Epithelial cell of prostate (primary cell): ENCODE data around the gene DMRTB1.
"Not testable (repeated sequence)": the region's sequence is repeated elsewhere in the genome, so short reads cannot be mapped to it uniquely, and the experiment has no call there.

ENCODE experiments used
- DNase-seq: peaks from one replicate; pipeline ENCODE4 v3.0.0-alpha.2; 2011; ENCODE audit warnings: low read depth, low spot score
- H3K27ac ChIP-seq: fragments of 450-650 bp; 2 replicates; pipeline ENCODE4 v1.5.1; 2017; ENCODE audit warnings: mild to moderate bottlenecking

DMRTB1 gene

DNA sequence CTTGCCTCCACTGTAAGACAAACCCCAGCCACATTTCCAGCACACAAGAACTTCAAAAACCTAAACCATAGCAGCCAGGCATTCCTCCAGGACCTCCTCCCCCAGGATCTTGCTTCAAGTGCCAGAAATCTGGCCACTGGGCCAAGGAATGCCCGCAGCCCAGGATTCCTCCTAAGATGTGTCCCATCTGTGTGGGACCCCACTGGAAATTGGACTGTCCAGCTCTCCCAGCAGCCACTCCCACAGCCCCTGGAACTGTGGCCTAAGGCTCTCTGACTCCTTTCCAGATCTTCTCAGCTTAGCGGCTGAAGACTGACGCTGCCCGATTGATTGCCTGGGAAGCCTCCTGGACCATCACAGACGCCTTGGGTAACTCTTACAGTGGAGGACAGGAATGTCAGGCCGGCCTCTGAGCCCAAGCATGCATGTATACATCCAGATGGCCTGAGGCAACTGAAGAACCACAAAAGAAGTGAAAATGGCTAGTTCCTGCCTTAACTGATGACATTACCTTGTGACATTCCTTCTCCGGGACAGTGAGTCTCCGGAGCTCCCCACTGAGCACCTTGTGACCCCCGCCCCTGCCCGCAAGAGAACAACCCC, 24.7 kb upstream of the DMRTB1 start:
- not testable (repeated sequence) for DNase-seq, H3K27ac ChIP-seq

DNA sequence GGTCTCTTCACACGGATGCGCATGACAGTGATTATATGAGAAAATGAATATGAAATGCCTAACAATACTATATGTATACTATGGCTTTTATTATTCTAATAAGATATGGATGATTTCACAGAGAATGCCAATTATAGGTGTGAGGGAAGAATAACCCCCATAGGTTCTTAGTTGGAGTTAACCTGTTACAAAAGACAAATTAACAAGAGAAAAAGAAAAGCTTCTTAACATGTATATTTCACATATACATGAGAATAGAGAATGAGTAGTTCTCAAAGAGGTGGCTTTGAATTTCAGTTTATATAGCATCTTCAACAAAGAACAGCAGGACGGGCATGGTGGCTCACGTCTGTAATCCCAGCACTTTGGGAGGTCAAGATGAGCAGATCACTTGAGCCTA, 24.0 kb upstream of the DMRTB1 start:
- no peak overlapping the region for H3K27ac ChIP-seq
- no peak for DNase-seq

DNA sequence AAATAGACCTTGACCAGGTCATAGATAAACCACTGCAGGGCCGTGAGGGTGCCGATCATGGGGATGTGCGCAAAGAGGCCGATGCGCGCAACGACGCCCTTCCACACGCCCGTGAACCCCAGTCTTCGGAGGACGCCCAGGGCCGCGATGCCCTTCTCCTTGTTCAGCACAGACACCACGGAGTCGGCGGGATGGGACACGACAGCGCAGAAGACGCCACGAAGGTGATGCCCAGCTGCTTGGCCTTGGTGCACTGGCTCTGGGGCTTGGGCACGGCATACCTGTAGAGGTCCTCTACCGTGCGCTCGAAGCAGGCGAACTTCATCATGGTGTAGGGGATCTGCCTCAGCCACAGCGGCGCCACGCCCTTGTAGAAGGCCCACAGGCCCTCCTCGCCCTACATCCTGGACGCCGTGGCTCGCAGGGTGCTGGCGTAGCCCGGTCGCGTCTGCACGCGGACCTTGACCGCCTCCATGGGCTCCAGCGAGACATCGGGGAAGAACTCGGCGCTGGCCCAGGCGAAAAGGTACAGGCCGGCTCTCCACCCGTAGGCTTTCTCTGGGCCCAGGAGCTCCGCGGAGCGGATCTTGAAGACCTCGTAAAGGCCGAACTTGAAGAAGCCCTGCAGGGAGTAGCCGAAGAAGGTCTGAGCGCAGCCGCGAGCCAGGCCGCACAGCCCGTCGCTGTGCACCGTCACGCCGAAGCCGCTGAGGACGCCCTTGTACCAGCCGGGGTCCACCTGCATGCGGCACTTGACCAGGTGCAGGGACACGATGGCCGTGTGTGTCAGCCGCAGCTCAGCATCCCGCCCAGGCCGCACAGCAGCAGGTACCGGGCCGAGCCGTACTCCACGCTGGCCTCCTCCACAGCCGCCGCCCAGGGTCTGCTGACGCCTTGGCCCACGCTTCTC, 20.5 kb upstream of the DMRTB1 start:
- DNase-seq: no peak
- no peak overlapping the region for H3K27ac ChIP-seq

DNA sequence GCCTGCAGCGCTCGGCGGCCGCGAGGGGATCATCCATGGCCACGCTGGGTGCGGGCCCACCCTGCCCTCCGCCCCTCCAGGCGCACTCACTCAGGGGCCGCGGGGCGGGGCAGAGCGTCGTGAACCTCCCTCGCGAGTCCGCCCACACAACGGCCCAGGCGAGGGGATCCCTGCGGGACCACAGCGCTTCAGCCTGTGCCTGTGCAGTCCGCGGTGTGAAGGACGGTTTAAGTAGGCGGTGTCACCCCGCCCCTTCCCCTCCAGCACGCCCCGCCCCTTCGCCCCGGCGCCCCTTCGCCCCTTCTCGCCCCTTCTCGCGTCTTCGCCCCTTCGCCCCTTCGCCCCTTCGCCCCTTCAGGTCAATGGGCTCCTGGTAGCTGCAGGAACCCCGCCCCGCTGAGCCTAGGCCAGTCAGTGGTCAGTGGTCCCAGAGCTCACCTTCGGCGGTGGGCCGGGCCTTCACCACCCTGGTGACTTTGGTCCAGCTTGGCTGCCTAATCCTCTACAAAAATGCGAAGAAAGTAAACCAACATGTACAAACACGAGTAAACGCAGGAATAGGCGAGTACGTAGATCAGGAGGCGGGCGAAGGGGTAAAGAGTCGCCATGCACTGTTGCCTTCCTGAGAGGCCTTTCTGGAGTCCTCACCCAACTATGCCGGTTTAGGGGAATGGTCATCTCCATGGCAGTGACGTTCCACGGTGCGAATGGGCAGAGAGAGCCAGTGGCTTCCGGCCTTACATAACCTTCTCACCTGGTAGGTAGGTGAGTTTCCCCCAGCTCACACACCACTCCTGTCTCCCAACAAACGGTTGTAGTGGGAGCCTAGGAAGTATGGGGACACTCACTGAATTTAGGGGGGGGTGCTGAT, 19.6 kb upstream of the DMRTB1 start:
- DNase-seq: no peak
- H3K27ac ChIP-seq: no peak overlapping the region

DNA sequence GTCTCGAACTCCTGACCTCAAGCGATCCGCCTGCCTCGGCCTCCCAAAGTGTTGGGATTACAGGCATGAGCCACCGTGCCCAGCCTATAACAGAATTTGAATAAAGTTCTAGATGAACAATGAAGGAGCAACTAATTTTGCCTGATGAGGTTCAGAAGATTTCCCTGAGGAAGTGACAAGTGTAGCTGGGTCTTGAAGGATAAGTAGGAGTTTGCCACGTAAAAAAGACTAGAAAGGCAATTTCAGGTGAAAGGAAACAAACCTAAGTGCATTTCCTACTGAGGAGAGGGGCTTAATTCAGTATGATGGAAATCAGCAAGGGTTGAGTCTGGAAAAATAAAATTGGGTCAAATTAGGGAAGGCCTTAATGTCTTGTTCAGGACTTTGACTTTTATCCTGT, 18.6 kb upstream of the DMRTB1 start:
- no peak overlapping the region for H3K27ac ChIP-seq
- no peak for DNase-seq

DNA sequence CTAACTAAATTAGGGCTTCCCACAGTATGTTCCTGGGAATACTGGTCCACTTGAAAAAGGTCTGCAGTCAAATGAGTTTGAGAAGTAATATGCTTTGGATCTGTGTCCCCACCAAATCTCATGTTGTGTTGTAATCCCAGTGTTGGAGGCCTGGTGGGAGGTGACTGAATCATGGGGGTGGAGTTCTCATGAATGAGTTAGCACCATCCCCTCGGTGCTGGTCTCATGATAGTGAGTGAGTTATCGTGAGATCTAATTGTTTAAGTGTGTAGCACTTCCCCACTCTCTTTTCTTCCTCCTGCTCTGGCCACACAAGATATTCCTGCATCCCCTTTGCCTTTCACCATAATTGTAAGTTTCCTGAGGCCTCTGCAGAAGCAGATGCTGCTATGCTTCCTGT, 16.9 kb upstream of the DMRTB1 start:
- no peak overlapping the region for H3K27ac ChIP-seq
- DNase-seq: no peak

DNA sequence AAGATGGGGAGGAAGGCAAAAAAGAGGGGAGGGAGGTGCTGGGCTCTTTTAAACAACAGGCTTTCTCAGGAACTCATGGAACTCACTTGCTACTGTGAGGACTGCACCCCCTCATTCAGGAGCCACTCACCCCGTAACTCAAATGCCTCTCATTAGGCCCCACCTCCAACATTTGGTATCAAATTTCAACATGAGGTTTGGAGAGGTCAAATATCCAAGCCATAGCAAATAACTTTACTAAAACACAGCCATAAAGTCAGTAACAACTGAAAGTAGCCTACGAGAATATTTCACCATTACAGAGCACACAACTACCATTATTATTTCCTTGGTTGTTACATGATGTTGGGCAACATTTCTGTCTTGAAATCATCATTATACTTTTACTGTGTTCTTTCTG, 13.1 kb upstream of the DMRTB1 start:
- DNase-seq: no peak
- no peak overlapping the region for H3K27ac ChIP-seq

DNA sequence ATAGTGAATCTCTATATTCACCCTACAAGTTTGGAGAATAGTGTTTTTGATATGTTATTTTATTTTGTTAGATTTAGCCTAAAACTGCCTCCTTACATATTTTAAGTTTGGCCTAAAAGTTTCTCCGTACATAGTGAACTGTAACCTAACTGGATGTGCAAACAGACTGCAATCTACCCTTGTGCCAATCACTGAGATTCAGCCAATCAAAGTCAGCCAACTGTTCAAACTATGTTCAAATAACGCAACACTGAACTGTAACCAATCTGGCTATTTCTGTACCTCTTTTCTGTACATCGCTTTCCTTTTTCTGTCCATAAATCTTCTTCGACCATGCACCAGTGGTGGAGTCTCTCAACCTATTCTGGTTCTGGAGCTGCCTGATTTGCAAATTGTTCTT, 11.8 kb upstream of the DMRTB1 start:
- no peak overlapping the region for H3K27ac ChIP-seq
- DNase-seq: no peak

DNA sequence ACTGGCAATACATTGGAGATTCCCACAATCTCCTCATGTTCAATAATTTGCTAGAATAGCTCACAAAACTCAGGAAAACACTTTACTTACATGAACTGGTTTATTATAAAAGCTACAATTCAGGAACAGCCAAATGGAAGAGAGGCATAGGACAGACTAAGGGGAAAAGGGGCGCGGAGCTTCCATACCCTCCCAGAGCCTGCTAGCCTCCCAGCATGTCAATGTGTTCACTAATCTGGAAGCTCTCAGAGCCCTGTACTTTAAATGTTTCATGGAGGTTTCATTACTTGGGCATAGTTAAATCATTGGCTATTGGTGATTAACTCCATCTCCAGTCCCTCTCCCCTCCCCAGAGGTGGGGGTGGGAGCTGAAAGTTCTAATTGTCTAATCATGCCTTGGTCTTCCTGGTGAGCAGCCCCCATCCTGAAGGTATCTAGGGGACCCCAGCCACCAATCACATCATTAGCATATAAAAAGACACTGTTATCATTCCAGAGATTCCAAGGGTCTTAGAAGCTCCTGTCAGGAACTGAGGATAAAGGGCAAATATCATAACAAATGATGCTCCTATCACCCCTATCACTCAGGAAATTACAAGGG, 10.9 kb upstream of the DMRTB1 start:
- H3K27ac ChIP-seq: no peak overlapping the region
- DNase-seq: no peak

DNA sequence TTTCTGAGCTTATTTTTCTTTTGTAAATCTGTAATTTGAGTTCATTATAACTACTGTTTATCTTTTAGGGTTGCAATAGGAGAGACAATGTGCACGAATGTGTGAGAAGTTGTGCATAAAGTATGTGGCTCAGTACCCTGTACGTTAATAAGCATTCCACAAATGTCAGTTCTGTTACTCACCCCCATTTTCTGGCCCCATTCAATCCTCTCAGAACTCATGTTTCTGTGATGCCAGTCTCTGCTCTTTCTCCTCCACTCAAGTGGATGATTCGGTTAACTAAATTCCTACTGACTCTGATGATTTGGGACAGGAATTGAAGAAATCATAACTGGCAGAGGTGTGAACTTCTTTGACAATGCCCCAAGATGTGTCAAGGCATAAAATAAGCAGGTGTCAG, 10.2 kb upstream of the DMRTB1 start:
- H3K27ac ChIP-seq: no peak overlapping the region
- no peak for DNase-seq

DNA sequence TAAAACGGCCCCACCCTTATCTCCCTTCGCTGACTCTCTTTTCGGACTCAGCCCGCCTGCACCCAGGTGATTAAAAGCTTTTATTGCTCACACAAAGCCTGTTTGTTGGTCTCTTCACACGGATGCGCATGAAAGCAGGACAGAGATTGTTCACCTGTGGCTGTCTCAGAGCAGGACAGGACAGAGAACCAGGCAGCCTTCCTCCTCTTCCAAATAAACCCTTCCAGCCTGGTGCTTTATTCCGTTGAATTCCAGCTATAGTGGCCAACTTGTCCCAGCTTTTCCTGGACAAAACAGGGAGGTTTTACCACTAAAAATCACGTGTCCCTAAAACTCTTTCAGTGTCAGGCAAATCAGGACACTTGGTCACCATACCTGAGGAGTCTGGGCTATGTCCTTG, 9.5 kb upstream of the DMRTB1 start:
- no peak overlapping the region for H3K27ac ChIP-seq
- DNase-seq: no peak

DNA sequence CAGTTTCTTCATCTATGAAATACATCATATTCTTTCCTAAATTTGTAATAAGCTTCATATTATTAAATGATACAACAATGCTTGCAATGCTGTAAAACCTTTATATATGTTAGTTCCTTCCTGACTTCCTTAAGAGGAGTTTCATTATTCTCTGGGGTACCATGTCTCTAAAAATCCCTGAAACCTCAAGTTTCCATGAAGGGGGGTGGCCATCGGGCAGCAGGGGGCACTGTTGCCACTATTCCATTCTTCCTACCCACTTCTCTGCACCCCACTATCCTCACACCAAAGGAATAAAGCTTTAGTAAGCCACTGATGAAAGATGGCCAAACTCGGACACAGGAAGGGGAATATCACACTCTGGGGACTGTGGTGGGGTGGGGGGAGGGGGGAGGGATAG, 9.0 kb upstream of the DMRTB1 start:
- no peak overlapping the region for H3K27ac ChIP-seq
- no peak for DNase-seq

DNA sequence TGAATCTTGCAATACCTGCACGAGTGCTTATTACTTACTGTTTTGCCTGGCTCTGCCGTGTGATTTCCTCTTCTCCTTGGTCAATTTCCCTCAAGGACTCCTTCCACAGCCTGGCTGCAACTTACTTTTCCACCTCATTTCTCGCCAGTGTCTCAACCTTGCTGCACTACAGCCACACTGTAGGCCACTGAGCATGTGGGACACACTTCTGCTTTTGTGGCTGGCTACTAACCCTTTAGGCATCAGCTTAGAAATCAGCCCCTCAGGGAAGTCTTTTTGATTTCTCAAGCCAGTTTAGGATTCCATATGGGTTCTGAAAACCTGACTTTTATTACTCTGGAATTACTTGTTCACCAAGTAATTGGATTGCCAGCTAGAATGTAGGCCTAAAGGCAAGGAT, 5.2 kb upstream of the DMRTB1 start:
- H3K27ac ChIP-seq: no peak overlapping the region
- no peak for DNase-seq

DNA sequence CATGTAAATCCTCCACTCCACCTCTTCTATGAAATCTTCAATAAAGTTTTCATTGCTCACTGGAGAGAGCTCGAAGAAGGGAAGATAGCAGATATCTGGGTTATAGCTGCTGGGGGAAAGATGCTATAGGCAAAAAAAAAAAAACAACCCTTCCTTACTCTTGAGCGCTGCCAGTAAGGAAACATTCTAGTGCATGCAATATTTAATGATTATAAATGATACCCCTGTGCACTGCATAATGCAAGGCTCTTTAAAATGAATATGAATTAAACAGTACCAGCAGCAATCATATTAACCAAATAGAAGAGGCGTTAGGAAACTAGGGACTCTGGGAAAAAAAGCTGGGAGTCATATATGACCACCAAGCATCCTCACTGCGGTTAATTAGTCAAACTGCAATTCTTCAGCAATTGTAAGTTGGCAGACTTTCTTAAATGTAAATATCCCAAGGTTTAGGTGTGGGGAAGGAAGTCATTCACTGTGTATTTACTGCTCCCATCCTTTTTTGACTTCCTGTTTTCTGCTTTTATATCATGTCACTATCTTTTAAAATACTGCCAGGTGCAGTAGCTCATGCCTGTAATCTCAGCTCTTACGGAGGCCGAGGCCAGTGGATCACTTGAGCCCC, 3.7 kb upstream of the DMRTB1 start:
- no peak for DNase-seq
- no peak overlapping the region for H3K27ac ChIP-seq

DNA sequence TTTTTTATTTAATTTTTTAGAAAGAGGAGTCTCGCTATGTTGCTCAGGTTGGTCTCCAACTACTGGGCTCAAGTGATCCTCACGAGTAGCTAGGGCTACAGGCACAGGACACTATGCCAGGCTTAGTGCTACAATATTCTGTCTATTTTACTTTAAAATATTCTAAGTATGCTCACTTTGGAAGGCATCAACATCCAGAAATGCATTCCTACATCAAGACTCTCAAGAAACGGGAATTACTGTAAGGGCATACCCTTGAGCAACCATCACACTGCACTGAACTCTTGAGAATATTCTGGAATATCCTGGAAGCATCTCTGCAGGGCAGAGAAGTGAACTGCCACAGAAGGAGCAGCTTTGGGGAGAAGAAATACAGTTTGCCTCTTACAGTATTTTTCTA, 565 bp upstream of the DMRTB1 start:
- H3K27ac ChIP-seq: no peak overlapping the region
- no peak for DNase-seq

DNA sequence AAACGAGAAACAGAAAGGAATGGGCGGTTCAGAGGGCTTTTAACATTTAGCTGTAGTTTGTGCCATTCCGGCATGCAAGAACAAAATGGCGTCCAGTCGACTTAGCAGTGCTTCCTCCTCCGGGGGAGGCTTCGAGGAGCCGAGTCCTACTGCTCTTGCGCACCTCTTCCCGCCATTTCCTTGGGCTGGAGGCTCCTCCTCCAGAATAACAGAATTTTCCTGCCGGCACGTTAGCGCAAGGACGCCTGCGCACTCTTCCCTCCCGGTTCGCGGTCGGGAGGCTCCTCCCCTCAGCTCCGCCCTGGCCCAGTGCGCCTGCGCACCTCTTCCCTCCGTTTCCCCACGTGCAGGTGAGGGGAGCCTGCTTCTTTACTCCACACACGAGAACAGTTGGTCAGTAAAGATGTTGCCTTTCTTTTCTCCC, 1.0 kb downstream of the DMRTB1 start:
- no peak for DNase-seq
- H3K27ac ChIP-seq: no peak overlapping the region

DNA sequence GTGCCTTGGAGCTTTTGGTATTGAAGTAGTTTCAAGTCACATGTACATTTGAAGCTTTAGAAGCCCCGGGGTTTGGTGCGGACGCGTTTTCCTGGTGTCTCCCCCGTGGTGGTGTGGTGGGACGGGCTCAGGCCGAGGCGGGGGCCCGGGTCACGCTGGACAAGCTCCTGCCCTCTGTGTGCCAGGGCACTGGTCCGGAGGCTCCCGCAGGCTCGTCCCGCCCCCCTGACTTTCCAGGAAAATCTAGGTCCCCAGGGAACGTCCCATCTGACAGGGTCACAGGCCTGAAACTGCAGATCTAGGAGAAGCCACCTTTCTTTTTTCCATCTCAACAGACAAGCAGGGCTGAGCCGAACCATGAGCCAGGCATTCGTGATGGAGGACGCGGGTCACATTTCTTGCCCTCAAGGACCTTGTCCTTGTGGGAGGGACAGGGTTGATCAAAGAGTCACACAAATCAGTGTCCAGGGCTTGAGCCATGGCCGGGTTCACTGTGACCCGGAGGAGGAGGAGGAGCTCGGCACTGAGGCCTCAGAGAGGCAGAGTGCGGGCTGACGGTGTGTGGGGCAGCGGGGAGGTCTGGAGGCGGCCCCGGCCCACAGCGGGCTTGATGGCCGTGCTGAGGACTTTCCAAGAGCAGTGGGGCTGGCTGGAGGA, 1.6 kb downstream of the DMRTB1 start:
- DNase-seq: no peak
- no peak overlapping the region for H3K27ac ChIP-seq

DNA sequence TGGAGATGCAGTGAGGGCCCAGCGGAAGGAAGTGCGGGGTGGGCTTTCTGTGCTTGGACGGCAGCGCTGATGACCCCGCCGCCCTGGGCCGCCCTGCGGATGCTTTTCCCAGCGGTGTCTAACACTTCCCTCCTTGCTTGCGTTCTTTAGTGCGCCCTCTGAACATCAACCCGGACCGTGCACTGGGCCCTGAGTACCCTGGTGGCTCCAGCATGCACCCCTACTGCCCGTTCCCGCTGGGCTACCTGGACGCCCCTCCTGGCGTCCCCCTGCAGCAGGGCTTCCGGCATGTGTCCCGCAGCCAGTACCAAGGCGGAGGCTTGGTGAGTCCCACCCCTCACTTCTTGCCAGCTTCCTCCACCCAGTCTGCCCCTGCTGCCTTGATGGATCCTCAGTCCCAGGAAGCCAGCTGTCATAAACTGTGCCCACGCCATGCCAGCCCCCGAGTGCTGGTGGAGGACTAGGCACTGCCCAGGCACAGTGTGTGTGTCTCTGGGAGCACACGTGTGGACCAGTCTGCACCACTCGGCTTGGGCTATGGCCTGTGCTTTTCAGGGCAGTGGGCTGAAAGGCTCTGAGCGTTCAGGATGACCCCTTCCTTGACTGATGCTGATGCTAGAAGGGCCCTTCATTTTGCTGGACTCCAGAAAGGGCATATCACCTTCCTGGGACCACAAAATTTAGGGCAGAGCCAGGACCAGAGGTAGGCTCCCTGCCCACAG, 2.3 kb downstream of the DMRTB1 start:
- no peak for DNase-seq
- no peak overlapping the region for H3K27ac ChIP-seq

DNA sequence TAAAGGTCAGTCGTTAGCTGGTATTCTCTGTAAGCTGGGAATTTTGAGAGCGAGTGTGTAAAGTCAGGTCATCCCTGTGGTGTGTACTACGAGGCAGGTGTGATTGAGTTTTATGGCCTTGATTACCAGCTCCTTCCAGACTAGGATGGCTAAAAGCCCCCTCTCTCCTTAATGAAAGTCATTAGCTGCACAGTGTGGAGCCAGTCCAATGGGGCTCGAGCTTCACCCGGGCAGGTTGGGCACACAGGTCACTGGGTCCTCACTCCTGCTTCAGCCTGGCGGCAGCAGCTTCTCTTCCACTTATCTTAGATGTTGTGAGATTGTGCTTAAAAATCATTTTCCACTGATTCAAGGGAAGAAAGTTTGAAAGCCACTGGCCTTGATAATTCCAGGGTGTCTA, 3.0 kb downstream of the DMRTB1 start:
- DNase-seq: no peak
- no peak overlapping the region for H3K27ac ChIP-seq
